HG03342 (cell line): ENCODE results near the gene HSPA4L.

Source experiments
- ATAC-seq: cut with Tn5 transposase; IDR thresholded peaks from one replicate; pipeline ENCODE4 v1.9.1; 2021; ENCODE audit warnings: mild to moderate bottlenecking, moderate library complexity; ENCODE audit not compliant: unreplicated experiment

Gene HSPA4L

DNA sequence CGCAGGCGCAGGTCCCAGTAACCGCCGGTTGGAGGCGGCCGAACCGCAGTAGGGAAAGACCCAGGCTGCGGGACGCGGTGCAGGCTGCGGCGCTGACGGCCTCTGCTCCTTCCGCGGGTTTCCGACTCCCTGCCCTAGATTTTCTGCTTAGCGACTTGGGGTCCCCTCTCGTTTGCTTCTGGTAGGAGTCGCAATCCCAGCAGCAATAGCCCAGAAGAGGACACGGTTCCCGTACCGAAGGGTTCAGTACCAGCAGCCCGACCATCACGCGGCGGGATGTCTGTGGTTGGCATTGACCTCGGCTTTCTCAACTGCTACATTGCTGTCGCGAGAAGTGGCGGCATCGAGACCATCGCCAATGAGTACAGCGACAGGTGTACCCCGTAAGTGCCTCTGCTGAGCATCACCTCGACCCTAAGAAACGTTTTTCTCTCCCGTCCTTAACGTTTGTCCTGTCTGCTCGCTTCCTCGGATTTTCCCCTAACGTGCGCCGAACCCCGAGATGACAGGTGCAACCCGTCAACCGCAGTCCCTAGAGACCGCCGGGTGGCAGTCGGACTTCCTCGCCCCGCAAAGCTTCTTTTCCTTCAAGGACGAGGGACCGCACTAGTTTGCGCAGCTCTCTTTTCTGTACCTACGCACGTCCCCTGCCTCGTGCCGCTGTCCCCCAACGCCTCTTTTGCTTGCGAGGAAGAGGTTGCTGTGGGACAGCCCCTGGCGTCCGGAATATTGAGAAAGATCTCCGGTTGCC lies at the start of gene HSPA4L:
HSPA4L (plus strand) TSS at position 48 of the 751 bp plus-strand sequence; CDS start at position 277, 229 bp downstream.
- peak; percentile 38 for ATAC-seq

DNA sequence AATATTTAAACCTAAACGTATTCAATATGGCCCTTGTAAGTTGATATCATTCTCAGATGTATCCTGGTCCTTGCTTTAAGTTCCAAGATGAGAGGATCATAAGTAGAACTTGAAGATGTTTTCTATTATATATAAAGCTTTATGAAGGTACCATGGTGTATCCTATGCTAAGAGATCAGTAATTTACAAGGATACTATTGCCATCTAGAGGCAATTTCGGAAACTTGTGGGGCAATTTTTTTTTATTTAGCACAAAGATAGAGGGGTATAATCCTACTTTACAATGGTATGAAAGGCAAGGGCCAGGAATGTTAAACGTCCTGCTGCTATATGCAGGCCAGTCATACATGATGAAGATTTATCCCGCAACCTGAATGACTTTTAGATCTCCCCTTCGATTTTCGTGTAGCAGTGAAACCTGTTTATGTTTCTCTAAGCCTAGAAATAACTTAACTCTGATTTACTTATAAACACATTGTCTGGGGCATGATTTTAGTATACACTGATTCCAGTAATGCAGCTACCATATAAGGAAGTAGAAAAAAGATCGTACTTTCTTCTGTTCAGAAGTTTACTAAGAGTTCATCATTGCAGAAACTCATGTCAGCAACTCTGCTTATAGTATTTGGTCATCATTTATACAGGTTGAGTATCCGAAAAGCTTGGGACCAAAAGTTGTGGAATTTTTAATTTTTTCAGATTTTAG lies 49.3 kb upstream of the HSPA4L start:
- peak; percentile 76 for ATAC-seq

DNA sequence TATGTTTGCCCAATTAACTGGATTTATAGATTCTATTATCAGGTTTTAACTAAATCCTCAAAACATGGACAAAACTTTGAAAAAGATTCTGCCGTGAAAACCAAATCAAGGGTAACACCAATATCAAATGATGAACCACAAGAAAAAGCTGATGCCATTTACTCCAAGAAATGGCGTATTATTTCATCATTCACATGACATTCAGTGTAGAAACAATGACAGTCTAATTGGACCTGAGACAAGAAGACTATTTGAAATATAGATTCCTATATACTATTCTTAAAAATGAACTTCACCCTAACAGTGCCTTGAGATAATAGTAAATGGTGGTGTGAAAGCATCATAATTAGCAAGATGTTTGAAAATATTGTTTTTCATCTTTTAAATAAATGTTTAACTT lies 47.1 kb upstream of the HSPA4L start:
- ATAC-seq = no peak

DNA sequence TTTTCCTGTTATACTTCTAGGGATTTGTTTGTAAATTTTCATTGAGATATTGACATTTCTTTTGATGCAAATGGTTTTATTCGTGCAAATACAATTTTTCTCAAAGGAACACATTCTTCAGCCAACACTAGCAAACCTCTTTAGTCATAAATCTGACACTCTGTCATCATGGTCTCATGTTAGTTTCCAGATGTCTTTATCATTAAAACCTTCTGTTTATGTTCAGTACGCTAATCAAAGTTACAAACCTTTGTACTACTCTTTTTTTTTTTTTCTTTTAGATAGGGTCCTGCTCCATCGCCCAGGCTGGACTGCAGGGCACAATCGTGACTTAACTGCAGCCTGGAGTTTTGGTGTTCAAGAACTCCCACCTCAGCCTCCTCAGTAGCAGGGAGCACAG lies 44.8 kb upstream of the HSPA4L start:
- ATAC-seq = no peak

DNA sequence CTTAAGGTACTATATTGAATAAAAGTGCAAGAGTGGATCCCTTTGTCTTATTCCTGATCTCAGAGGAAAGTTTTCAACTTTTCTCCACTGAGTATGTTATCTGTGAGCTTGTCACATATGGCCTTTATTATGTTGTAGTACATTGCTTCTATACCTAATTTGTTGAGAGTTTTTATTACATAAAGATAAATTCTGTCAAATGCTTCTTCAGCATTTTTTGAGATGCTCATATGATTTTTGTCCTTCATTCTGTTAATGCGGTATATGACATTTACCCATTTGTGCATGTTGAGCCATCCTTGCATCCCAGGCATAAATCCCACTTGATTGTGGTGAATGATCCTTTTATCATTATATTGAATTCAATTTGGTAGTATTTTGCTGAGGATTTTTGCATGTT lies 40.9 kb upstream of the HSPA4L start:
- no peak for ATAC-seq

DNA sequence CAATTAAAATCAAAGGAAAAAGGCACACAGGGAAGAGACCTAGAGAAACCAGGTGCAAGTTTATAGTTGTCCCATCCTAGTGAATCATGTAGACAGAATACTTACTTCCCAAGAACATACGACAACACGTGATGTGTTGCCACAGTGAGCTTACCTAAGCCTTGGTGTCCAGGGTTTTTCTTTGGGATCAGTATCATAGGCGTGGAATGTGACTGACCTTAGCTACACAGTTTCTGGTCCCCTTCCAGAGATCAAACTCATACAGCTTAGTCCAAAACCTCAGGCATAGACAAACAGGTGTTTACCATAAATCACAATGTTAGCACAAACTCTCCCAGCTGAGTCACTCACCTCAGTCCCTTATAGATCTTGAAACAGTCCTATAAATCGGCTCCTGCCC lies 34.2 kb upstream of the HSPA4L start:
- ATAC-seq = no peak

DNA sequence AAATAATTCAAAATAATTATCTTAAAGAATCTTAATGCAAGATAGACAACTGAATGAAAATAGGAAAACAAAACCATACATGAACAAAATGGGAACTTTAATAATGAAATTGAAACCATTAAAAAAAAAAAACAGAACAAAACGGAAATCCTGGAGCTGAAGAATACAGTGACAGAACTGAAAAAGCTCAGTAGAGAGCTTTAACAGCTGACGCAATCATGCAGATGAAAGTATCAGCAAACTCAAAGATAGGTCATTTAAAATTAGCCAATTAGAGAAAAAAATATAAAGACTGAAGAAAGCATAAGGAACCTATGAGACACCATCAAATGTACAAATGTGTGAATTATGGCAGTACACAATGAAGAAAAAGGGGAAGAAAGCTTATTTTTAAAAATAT lies 33.2 kb upstream of the HSPA4L start:
- ATAC-seq = no peak

DNA sequence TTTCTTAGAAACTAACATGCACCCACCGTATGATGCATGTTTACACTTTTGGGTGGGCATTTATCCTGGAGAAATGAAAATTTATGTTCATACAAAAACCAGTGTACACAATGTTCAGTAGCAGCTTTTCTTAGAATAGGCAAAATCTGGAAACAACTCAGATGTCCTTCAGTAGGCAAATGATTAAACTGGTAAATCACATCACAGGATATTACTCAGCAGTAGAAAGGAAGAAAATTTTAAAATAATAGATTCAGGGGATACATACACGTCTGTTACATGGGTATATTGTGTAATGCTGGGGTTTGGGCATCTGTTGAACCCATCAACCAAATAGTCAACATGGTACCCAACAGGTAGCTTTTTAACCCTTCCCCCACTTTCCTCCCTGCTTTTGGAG lies 25.2 kb upstream of the HSPA4L start:
- no peak for ATAC-seq

DNA sequence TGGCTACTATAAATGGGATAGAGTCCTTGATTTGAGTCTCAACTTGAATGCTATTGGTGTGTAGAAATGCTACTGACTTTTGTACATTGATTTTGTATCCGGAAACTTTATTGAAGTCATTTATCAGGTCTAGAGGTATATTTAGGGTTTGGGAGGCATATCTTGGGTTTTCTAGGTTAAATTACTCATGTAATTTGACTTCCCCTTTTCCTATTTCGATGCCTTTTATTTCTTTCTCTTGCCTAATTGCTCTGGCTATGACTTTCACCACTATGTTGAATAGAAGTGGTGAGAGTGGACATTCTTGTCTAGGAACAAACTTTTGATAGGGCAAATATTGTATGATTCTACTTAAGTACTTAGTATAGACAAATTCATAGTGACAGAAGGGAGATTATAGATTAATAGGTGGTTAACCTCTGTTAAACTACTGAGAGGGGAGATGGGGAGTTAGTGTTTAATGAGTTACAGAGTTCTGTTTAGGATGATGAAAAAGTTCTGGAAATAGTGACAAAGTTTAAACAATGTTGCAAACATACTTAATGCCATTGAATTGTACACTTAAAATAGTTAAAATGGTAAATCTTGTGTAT lies 22.8 kb upstream of the HSPA4L start:
- peak; percentile 65 for ATAC-seq

DNA sequence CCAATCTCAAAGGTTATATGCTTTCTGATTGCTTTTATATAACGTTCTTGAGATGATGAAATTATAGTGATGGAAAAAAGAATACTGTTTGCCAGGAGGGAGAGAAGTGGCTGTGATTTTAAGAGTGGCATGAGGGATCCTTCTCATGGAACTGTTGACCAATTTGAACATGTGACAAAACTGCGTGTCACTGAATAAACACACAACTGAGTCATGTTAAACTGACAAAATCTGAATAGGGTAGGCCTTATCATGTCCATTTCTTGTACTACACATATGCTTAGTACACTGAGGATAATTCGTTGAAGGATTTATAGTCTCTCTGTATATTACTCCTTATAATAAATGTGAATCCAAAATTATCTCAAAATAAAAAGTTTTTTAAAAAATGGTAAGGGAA lies 22.2 kb upstream of the HSPA4L start:
- ATAC-seq = no peak

DNA sequence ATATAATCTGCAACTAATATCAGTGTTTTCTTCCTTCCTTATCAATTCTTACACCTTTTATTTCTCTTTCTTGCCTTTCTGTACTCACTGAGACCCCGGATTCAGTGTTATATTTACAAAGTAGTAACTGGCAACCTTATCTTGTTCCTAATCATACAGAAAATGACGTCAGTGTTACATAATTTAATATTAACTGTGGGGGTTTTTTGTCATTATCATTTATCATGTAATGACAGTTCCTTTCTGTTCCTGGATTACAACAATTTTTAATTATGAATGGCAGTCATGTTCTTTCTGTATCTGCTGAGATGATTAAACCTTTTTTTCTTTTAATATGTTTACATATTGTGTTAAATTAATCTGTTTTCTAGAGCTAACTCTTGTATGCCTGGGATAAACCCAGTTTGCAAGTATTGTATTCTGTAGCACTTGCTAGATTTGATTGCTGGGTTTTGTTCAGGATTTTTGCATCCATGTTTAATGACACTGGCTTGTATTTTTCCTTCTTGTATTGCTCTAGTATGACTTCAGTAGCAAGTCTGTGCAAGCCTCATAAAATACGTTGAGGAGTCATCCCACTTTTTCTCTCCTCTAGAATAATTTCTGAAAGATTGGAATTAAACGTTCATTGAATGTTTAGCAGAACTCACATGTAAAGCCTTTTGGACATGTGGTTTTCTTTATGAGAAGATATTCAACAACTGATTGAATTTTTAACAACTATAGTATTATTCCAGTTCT lies 10.4 kb upstream of the HSPA4L start:
- ATAC-seq = no peak

DNA sequence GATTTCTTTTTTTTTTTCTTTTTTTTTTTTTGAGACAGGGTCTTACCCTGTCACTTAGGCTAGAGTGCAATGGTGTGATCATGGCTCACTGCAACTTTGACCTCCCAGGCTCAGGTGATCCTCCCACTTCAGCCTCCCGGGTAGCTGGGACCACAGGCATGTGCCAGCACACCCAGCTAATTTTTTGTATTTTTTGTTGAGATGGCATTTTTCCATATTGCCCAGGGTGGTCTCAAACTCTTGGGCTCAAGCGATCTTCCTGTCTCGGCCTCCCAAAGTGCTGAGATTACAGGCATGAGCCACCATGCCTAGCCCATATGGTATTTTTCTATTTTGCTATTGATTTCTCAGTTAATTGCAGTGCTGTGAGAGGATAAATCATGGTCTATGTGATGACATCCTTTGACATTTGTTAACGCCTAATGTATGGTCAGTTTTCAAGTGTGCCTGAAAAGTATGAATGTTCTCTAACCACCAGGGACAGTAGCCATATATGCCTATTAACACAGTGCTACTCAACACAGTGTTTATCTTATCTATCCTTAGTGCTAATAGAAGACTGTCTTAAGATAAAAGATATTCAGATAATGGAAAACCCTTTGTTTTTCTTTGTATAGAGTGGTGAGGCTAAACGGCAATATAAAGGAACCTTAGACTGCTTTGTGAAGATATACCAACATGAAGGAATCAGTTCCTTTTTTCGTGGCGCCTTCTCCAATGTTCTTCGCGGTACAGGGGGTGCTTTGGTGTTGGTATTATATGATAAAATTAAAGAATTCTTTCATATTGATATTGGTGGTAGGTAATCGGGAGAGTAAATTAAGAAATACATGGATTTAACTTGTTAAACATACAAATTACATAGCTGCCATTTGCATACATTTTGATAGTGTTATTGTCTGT lies 9.1 kb upstream of the HSPA4L start:
- no peak for ATAC-seq

DNA sequence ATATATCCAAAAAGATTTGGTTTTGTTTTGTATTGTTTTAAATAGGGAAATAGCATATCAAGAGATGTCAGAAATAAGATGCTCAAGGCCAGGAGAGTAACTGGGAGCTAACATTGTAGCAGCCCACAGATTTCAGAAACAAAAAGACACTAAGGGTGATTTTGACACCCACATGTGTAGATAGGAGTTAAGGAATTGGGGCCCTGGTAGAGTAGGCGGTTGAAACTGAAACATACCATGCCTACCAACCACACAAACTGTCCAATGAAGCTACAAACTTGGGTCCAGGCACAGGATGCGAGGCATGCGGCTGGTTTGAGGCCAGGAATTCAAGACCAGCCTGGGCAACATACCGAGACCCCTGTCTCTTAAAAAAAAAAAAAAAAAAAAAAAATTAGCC lies 6.3 kb upstream of the HSPA4L start:
- ATAC-seq = no peak

DNA sequence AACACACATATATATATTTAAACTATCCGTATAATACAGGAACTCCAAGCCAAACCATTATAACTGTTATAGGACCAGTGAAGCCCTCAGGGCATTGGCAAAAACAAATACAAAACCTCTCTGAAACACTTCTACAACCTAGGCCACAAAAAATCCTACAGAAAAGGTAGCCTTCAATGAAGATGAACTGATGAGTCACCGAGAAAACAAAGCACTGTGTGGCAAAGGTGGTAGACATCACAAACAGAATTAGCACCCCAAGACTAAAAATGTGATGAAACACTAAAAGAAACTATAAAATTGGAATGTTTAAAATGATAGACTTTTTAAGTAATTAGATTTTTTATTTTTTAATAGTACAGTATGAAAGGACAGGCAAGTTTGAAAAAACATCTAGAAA lies 5.5 kb upstream of the HSPA4L start:
- ATAC-seq = no peak

DNA sequence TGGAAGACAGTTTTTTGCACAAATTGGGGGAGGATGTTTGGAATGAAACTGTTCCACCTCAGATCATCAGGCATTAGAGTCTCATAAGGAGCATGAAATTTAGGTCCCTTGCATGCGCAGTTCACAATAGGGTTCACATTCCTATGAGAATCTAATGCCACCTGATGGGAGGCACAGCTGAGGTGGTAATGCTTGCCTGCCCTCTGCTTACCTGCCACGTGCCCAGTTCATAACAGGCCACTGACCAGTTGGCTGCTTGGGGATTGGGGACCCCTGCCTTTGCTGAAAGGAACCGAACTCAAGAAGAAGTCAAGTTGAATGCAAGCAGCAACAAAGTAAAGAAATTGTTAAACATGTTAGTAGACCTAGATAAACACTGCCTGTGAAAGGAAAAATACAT lies 4.6 kb upstream of the HSPA4L start:
- ATAC-seq = no peak

DNA sequence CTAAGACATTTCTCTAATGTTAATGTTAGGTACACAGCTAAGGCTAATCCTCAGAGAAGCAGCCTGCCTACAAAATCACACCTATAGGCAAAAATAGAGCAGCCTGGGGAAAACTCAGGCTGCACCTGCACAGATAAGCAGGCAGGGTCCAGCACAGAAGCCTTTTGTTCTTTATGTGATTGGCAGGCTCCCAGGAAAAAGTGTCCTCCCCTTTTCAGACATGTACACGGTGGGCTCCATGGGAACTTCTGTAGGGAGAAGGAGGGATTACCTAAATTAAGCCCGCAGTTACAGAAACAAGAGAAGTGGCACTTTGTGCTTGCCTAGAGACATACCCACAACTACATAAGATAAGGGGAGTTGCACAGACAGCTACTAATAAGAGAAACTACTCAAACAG lies 4.0 kb upstream of the HSPA4L start:
- ATAC-seq = no peak

DNA sequence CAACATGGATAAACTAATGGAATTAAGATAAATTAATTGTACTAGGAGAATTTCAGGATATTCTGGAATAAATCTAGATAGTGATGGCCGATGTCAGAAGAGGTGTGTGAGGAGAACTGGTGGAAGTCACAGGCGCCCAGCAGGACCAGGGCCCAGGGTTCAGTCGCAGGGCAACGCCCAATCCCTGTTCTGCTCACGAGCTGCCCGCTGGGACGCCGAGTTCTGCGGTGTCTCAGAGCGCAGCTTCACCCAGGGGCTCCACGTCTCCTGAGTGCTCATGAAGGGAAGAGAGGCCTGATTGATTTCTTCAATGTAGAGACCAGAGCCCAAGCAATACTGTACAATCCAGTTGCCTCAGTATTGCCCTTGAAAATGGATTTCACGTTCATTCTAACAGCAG lies 1.5 kb upstream of the HSPA4L start:
- no peak for ATAC-seq

DNA sequence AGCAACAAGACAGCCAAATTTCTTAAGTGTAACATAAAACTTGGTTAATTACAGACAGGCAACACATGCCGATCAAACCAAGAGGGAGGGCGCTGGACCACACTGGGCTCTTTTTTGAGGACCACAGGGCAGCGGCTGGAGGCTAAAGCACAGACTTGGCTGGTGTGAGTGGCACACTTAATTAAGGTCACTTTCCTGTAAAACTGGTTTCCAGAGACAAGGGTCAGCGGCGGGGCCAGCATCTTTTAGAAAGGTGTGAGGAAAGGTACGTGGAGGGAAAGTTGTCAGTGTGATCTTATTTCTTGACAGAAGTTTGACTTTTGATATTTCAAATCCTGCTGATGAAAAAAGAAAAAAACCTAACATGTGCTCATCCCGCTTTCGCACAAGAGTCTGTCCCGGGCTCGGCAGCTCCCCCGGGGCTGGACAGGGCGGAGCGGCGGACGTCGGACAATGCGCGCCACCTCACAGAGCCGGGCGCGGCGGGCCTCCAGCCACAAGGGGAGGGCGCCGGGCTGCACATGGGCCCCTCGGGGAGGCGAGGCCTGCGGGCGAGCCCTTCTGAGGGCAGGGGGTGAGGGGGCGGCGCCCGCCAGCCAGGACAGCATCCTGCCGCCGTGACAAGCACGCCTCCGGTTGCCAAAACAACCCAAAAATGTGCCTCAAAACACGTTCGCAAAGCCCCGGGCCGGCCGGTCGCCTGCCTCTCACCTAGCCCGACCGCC lies 660 bp upstream of the HSPA4L start:
- peak; percentile 41 for ATAC-seq

DNA sequence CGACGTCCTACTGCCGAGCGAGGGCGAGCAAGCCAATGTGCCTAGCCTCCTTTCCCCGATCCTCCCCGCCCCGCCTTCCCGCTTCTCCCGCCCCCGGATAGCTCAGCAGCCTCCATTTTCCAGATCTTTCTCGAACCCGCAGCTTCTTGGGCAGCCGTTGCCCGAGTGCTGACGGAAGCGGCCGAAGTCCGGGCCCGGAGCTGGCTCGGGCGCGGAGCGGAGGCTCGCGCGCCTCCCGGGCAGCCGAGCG lies 172 bp upstream of the HSPA4L start:
- ATAC-seq = peak; percentile 71
